A549 treated with GW870086 at 1 μM for 4 hours (cell line): ENCODE measurements around the gene TRIM44. TPM values are rescaled to one million over a fixed set of nuclear protein-coding genes. Genes with fewer than 3 reads are reported as not detected.

Experiments used
- total RNA-seq: library from RNA; stranded (reverse); fragments of 200-300 nt; extraction: Qiagen RNA extraction; gene quantifications from 5 replicates; pipeline ENCODE4 v1.2.3, GENCODE V29; 2022; ENCODE audit warnings: low read depth

The TRIM44 gene
- 19.9 to 25.5 TPM (median 24.0 TPM) in 5 replicates for total RNA-seq

GRCh38 chr11:35662649-35663407, at the start of gene TRIM44:
TSS of gene TRIM44 (plus strand) at chr11:35662775. CDS start at chr11:35663112, 337 bp downstream.

GRCh38 chr11:35617687-35618496, 44.7 kb upstream of the TRIM44 start, which contains the start of gene FJX1:
TSS of gene FJX1 (plus strand) at chr11:35618460. CDS start at chr11:35618637, 177 bp downstream.

Other genes with a start within 250 kb of the TRIM44 start
- gene SLC1A2, start 243.2 kb upstream of the TRIM44 start, total RNA-seq, result 0.01 to 0.09 TPM (median 0.05 TPM) in 5 replicates
- not detected in 5 replicates for gene PAMR1, start 137.2 kb upstream of the TRIM44 start, total RNA-seq
- gene FJX1, start 44.3 kb upstream of the TRIM44 start, total RNA-seq, result 31.9 to 44.3 TPM (median 39.3 TPM) in 5 replicates